Measurements from ENCODE around the gene ITPRID1. TPM values are rescaled to one million over a fixed set of nuclear protein-coding genes. Genes with fewer than 3 reads are reported as not detected.

Gene ITPRID1
- total RNA-seq, 1 experiment from 2014 or later = 1.2 TPM

- Mint-ChIP-seq H3K9me3 (no peaks in the 10 kb centered on the region; a peak in 1 of 5 replicates), H3K27me3 (ENCODE audit: low read depth) (peaks cover 53% of the 10 kb centered on the region), H3K27ac (no peak overlapping the region), H3K4me1 (peaks cover 10 to 21% of the 10 kb centered on the region in 2 experiments), H3K4me3 (no peak overlapping the region), H3K36me3 (ENCODE audit: insufficient read depth in 1 of 3, low read depth in 3 of 3) (no peaks in the 10 kb centered on the region)
- no peak overlapping the region for H3K18ac ChIP-seq (ENCODE audit: insufficient read length, low read depth, low read length)
- H4K8ac ChIP-seq (replicated peaks; ENCODE audit: insufficient read length, low read depth, low read length) = no peak overlapping the region
- H3K9me3 ChIP-seq (ENCODE audit: control insufficient read depth, low read depth, low read length) = no peaks in the 10 kb centered on the region
- H3T11ph ChIP-seq (ENCODE audit: low read length) = no peak overlapping the region
- DNase-seq = no peak
- no peak overlapping the region for H2BK5ac ChIP-seq (ENCODE audit: insufficient read length, low read length)
- H2BK12ac ChIP-seq (ENCODE audit: insufficient read length, low read depth, low read length) = no peak overlapping the region
- H3K9ac ChIP-seq (ENCODE audit: extremely low read depth, insufficient read length, low read length) = no peak overlapping the region
- no peak overlapping the region for H3K56ac ChIP-seq (ENCODE audit: insufficient read length, low read depth, low read length)
- H3K23me2 ChIP-seq (ENCODE audit: insufficient read length, low read depth, low read length, poor library complexity, severe bottlenecking) = no peaks in the 10 kb centered on the region
- no peak for TF ChIP-seq CTCF (conservative IDR thresholded peaks at IDR 0.05)
- no peak overlapping the region for H4K5ac ChIP-seq (ENCODE audit: insufficient read length, low read depth, low read length)
- no peaks in the 10 kb centered on the region for H3K27me3 ChIP-seq (ENCODE audit: insufficient read depth, low read length)
- no peaks in the 10 kb centered on the region for H4K20me1 ChIP-seq (ENCODE audit: control insufficient read depth, insufficient read depth, insufficient read length)
- H3K14ac ChIP-seq (ENCODE audit: insufficient read depth, low read length) = no peak overlapping the region
- H4K91ac ChIP-seq (ENCODE audit: insufficient read length, low read depth, low read length) = no peak overlapping the region
- H2BK15ac ChIP-seq (ENCODE audit: low read depth, low read length) = no peak overlapping the region
- H3K4ac ChIP-seq (ENCODE audit: low read depth, low read length) = no peak overlapping the region
- no CpG with 5 or more reads among the region's 3 CpGs for WGBS (ENCODE audit: extremely low coverage, insufficient read length, low lambda C conversion rate)
- no peak overlapping the region for H2BK20ac ChIP-seq (ENCODE audit: low read depth, low read length, poor library complexity, severe bottlenecking)
- no peak overlapping the region for H3K27ac ChIP-seq (ENCODE audit: insufficient read length, low read depth, low read length)
- no peaks in the 10 kb centered on the region for H3K79me2 ChIP-seq (ENCODE audit: insufficient read depth, low read length)
- H2BK120ac ChIP-seq (ENCODE audit: low read depth, low read length, poor library complexity, severe bottlenecking) = no peak overlapping the region
- H2AK5ac ChIP-seq (ENCODE audit: insufficient read length, low read length) = no peak overlapping the region
- H3K4me2 ChIP-seq (ENCODE audit: insufficient read depth, insufficient read length, low read length) = no peak overlapping the region
- H2AFZ ChIP-seq (ENCODE audit: low read length) = no peak overlapping the region
- H3K23ac ChIP-seq (ENCODE audit: insufficient read length, low read depth, low read length) = no peak overlapping the region
- no peaks in the 10 kb centered on the region; the same call in 1 of the 2 replicates for H3K4me1 ChIP-seq (ENCODE audit: insufficient read depth, low read length)
- H3K79me1 ChIP-seq (ENCODE audit: insufficient read depth, low read depth, low read length, poor library complexity, severe bottlenecking) = no peaks in the 10 kb centered on the region
Observed at GRCh38 chr7:31705377-31705776, 191.5 kb downstream of the ITPRID1 start.
